PC-3 (cell line): ENCODE data around the gene SKP2. TPM values are rescaled to one million over a fixed set of nuclear protein-coding genes. Genes with fewer than 3 reads are reported as not detected.

Source experiments
- ATAC-seq: fragments of 200-7000 bp; cut with Tn5 transposase; 2 replicates; pipeline ENCODE4 v1.9.1; 2020; ENCODE audit warnings: mild to moderate bottlenecking, moderate library complexity
- BruUV-seq: library from RNA; stranded (reverse); fragments of 400-500 nt; replicated peaks from 2 replicates; lab custom pipeline; 2021; lab: Mats Ljungman, UMichigan
- CTCF ChIA-PET: fragments of 300-600 bp; sonication (Branson Sonifier 250); formaldehyde crosslinking; loops from one replicate; lab custom pipeline; 2022; ENCODE audit warnings: antibody characterized with exemption; lab: Charles Lee
- POLR2A ChIA-PET: fragments of 300-600 bp; sonication (Branson Sonifier 250); formaldehyde crosslinking; loops from one replicate; lab custom pipeline; 2022; ENCODE audit warnings: antibody characterized with exemption; ENCODE audit not compliant: unreplicated experiment; lab: Charles Lee
- DNase-seq: peaks from one replicate; pipeline ENCODE4 v3.0.0-alpha.2; 2015
- H2AFZ ChIP-seq: fragments of 300-600 bp; sonication (generic); 2 replicates; pipeline ENCODE4 v1.6.0; 2016; ENCODE audit warnings: antibody characterized with exemption, low read length
- H3F3A ChIP-seq: fragments of 300-600 bp; sonication (generic); one replicate; pipeline ENCODE4 v1.6.0; 2017; ENCODE audit warnings: antibody characterized with exemption, low read length, control low read depth, mild to moderate bottlenecking; ENCODE audit not compliant: unreplicated experiment
- H3K27ac ChIP-seq: fragments of 300-600 bp; sonication (generic); 2 replicates; pipeline ENCODE4 v1.5.1; 2016; ENCODE audit warnings: mild to moderate bottlenecking, low read length
- H3K27me3 ChIP-seq: fragments of 300-600 bp; sonication (generic); 2 replicates; pipeline ENCODE4 v1.6.1; 2016; ENCODE audit warnings: low read length, mixed read lengths
- H3K36me3 ChIP-seq: fragments of 300-600 bp; sonication (generic); 2 replicates; pipeline ENCODE4 v1.6.1; 2016; ENCODE audit warnings: low read depth, mixed run types, low read length, mixed read lengths
- H3K4me1 ChIP-seq: fragments of 300-600 bp; sonication (generic); 2 replicates; pipeline ENCODE4 v1.5.1; 2016; ENCODE audit warnings: low read length; ENCODE audit not compliant: insufficient read depth
- H3K4me2 ChIP-seq: fragments of 300-600 bp; sonication (generic); 2 replicates; pipeline ENCODE4 v1.6.0; 2016; ENCODE audit warnings: low read length
- H3K4me3 ChIP-seq: fragments of 300-600 bp; sonication (generic); 2 replicates; pipeline ENCODE4 v1.5.1; 2016; ENCODE audit warnings: mild to moderate bottlenecking, low read length, mixed read lengths
- H3K79me2 ChIP-seq: fragments of 300-600 bp; sonication (generic); 2 replicates; pipeline ENCODE4 v1.6.1; 2017; ENCODE audit warnings: low read length, mixed read lengths
- H3K9ac ChIP-seq: fragments of 300-600 bp; sonication (generic); 2 replicates; pipeline ENCODE4 v1.6.0; 2016; ENCODE audit warnings: mild to moderate bottlenecking, low read length
- H3K9me2 ChIP-seq: fragments of 300-600 bp; sonication (generic); replicated peaks from 2 replicates; pipeline ENCODE4 v1.6.1; 2016; ENCODE audit warnings: mixed run types, low read length, mixed read lengths
- H3K9me3 ChIP-seq: fragments of 300-600 bp; sonication (generic); 2 replicates; pipeline ENCODE4 v1.6.1; 2016; ENCODE audit warnings: low read length, mixed read lengths
- H4K20me1 ChIP-seq: fragments of 300-600 bp; sonication (generic); 2 replicates; pipeline ENCODE4 v1.6.1; 2016; ENCODE audit warnings: low read length, mixed read lengths
- CTCF ChIP-seq: fragments of 300-600 bp; sonication (generic); conservative IDR thresholded peaks from 2 replicates; pipeline ENCODE4 v1.5.1; 2017; ENCODE audit warnings: antibody characterized with exemption, low read depth, mild to moderate bottlenecking, low read length
- EZH2 ChIP-seq: fragments of 300-600 bp; sonication (generic); IDR thresholded peaks from one replicate; pipeline ENCODE4 v1.6.1; 2017; ENCODE audit warnings: antibody characterized with exemption, mild to moderate bottlenecking, low read length; ENCODE audit not compliant: unreplicated experiment
- EZH2phosphoT487 ChIP-seq: fragments of 300-600 bp; sonication (generic); IDR thresholded peaks from 2 replicates; pipeline ENCODE4 v1.6.1; 2018; ENCODE audit warnings: mild to moderate bottlenecking, antibody characterized with exemption, low read length, borderline replicate concordance
- intact Hi-C: fragments of 100-400 bp; cut with micrococcal nuclease; formaldehyde crosslinking; loops from 2 replicates; pipeline ENCODE4 v1.9.0; 2023
- total RNA-seq: library from RNA; depleted of rRNA; stranded (reverse); fragments of >200 nt; gene quantifications from 2 replicates; pipeline ENCODE4 v1.2.3, GENCODE V29; 2014

SKP2 gene
- total RNA-seq, 1 experiment from 2014 or later, result 32.0 TPM

DNA sequence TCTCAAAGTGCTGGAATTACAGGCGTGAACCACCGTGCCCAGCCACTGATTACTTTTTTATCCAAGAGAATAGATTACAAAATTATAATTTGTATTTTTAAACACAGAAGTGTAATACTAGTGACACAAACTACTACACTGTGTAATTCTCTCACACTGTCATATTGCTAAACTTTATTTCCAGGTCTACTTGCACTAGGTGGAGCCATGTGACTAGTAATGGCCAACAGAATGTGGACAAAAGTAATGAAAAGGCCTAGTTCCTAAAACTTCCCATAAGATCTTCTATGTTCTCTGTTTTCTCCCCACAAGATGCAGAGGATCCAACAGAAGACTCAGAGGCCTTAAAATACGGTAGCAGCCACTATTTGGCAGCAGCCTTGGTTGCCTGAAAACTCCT lies 62.5 kb downstream of the SKP2 start:
- Histone ChIP-seq H3K4me2 (no peak overlapping the region), H3K4me1 (peaks cover 10% of the 10 kb centered on the region), H3K9me2 (no peaks in the 10 kb centered on the region), H3K9me3 (no peaks in the 10 kb centered on the region), H3K36me3 (peaks cover 2% of the 10 kb centered on the region), H3F3A (no peaks in the 10 kb centered on the region), H4K20me1 (no peaks in the 10 kb centered on the region), H3K79me2 (no peaks in the 10 kb centered on the region), H3K9ac (no peak overlapping the region), H2AFZ (no peak overlapping the region), H3K27ac (no peak overlapping the region), H3K4me3 (no peak overlapping the region), H3K27me3 (no peaks in the 10 kb centered on the region)
- TF ChIP-seq CTCF (peak; percentile 41; the same call in 1 of the 2 replicates), EZH2phosphoT487 (no peak)
- ChIA-PET POLR2A (interaction anchor here (0.6 kb wide), 1 partner anchor 127 kb away, joined by 3 read pairs; no protein-coding TSS in a partner anchor), CTCF (no interaction called here)
- DNase-seq (peak; percentile 8), ATAC-seq (peak; percentile 43)
- intact Hi-C loops, result loop anchor here (1.0 kb wide), 1 partner anchor 91 kb away; no protein-coding TSS in a partner anchor
- no TSS peak for BruUV-seq

GRCh38 chr5:36215910-36216309 lies 64.0 kb downstream of the SKP2 start:
- POLR2A ChIA-PET, result no interaction called here
- no TSS peak for BruUV-seq
- no peak overlapping the region for H3K9ac ChIP-seq

DNA sequence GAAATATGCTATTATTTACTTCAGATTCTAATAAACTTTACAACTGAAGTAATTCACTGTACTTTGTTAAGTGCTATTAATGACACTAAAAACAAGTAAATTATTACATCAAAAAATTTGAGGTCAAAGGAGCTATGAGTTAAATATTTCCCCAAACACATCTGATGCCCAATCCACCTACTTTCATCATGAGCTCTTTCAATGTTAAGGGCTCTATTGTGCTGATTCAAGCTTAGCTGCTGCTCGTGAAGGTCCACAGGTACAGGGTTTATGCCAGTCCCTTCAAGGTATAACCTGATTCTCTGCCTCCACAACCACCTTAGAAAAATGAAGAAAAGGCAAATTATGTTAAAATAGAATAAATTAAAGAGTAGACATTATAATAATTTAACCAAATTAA lies 65.7 kb downstream of the SKP2 start:
- no peaks in the 10 kb centered on the region for H3K9me2 ChIP-seq
- no peak overlapping the region for H2AFZ ChIP-seq
- no peak overlapping the region for H3K4me3 ChIP-seq
- H3F3A ChIP-seq, result no peaks in the 10 kb centered on the region
- intact Hi-C loops, result no loop called here
- ATAC-seq (no peak), DNase-seq (no peak)
- H3K4me1 ChIP-seq, result no peaks in the 10 kb centered on the region
- H3K4me2 ChIP-seq, result no peak overlapping the region
- ChIA-PET CTCF (no interaction called here), POLR2A (no interaction called here)
- TF ChIP-seq CTCF (no peak), EZH2phosphoT487 (no peak), EZH2 (no peak)
- no peak overlapping the region for H3K27ac ChIP-seq
- no peaks in the 10 kb centered on the region for H3K79me2 ChIP-seq
- no peaks in the 10 kb centered on the region for H3K27me3 ChIP-seq
- H4K20me1 ChIP-seq, result no peaks in the 10 kb centered on the region
- H3K36me3 ChIP-seq, result peaks cover 13% of the 10 kb centered on the region
- BruUV-seq, result no TSS peak
- no peak overlapping the region for H3K9ac ChIP-seq
- H3K9me3 ChIP-seq, result no peaks in the 10 kb centered on the region

More at GRCh38 chr5:36215910-36216309, 64.0 kb downstream of the SKP2 start:
- no peaks in the 10 kb centered on the region for H3K9me3 ChIP-seq
- H3K27me3 ChIP-seq, result no peaks in the 10 kb centered on the region
- intact Hi-C loops, result no loop called here
- no peak overlapping the region for H3K27ac ChIP-seq
- H3K4me1 ChIP-seq, result no peaks in the 10 kb centered on the region
- DNase-seq (no peak), ATAC-seq (no peak)
- H3K4me2 ChIP-seq, result no peak overlapping the region
- H2AFZ ChIP-seq, result no peak overlapping the region
- no peaks in the 10 kb centered on the region for H3F3A ChIP-seq
- peaks cover 8% of the 10 kb centered on the region for H3K36me3 ChIP-seq
- H3K79me2 ChIP-seq, result no peaks in the 10 kb centered on the region
- H3K9me2 ChIP-seq, result no peaks in the 10 kb centered on the region
- no peak overlapping the region for H3K4me3 ChIP-seq
- H4K20me1 ChIP-seq, result no peaks in the 10 kb centered on the region
- no peak for TF ChIP-seq EZH2
- TF ChIP-seq EZH2phosphoT487, result no peak
- no peak for TF ChIP-seq CTCF
- CTCF ChIA-PET, result no interaction called here
